ENCODE data around the gene ZFP36L1.

The ZFP36L1 gene

GRCh38 chr14:68823434-68824206, 30.8 kb upstream of the ZFP36L1 start:
- Histone ChIP-seq H3K4me1 (ENCODE audit: control insufficient read depth, insufficient read depth, low read length) (peaks cover 13% of the 10 kb centered on the region), H3K27me3 (ENCODE audit: control insufficient read depth, insufficient read depth, low read length) (no peaks in the 10 kb centered on the region), H3K4me3 (ENCODE audit: low read depth, low read length) (no peak overlapping the region), H3K36me3 (ENCODE audit: control insufficient read depth, insufficient read depth, low read length) (no peaks in the 10 kb centered on the region), H3K9me3 (ENCODE audit: control insufficient read depth, insufficient read depth, low read length) (no peaks in the 10 kb centered on the region), H3K9ac (ENCODE audit: low read depth, low read length) (no peak overlapping the region), H3K27ac (ENCODE audit: low read depth, low read length) (no peak overlapping the region)

- Histone ChIP-seq H3K9ac (ENCODE audit: low read depth, low read length) (no peak overlapping the region), H3K9me3 (ENCODE audit: control insufficient read depth, insufficient read depth, low read length) (no peaks in the 10 kb centered on the region), H3K4me1 (ENCODE audit: control insufficient read depth, insufficient read depth, low read length) (peaks cover 17% of the 10 kb centered on the region), H3K27me3 (ENCODE audit: control insufficient read depth, insufficient read depth, low read length) (no peaks in the 10 kb centered on the region), H3K36me3 (ENCODE audit: control insufficient read depth, insufficient read depth, low read length) (no peaks in the 10 kb centered on the region), H3K27ac (ENCODE audit: low read depth, low read length) (no peak overlapping the region), H3K4me3 (ENCODE audit: low read depth, low read length) (no peak overlapping the region)
Observed at GRCh38 chr14:68822926-68823325, 30.1 kb upstream of the ZFP36L1 start.

- H3K36me3 ChIP-seq (ENCODE audit: control insufficient read depth, insufficient read depth, low read length): no peaks in the 10 kb centered on the region
- H3K27ac ChIP-seq (ENCODE audit: low read depth, low read length): no peak overlapping the region
- no peak overlapping the region for H3K9ac ChIP-seq (ENCODE audit: low read depth, low read length)
- peaks cover 18% of the 10 kb centered on the region for H3K4me1 ChIP-seq (ENCODE audit: control insufficient read depth, insufficient read depth, low read length)
- H3K9me3 ChIP-seq (ENCODE audit: control insufficient read depth, insufficient read depth, low read length): no peaks in the 10 kb centered on the region
- no peak overlapping the region for H3K4me3 ChIP-seq (ENCODE audit: low read depth, low read length)
- no peaks in the 10 kb centered on the region for H3K27me3 ChIP-seq (ENCODE audit: control insufficient read depth, insufficient read depth, low read length)
Observed at GRCh38 chr14:68822132-68822651, 29.3 kb upstream of the ZFP36L1 start.

GRCh38 chr14:68820999-68821683, 28.3 kb upstream of the ZFP36L1 start:
- Histone ChIP-seq H3K4me1 (ENCODE audit: control insufficient read depth, insufficient read depth, low read length) (peaks cover 24% of the 10 kb centered on the region), H3K9ac (ENCODE audit: low read depth, low read length) (no peak overlapping the region), H3K27me3 (ENCODE audit: control insufficient read depth, insufficient read depth, low read length) (no peaks in the 10 kb centered on the region), H3K9me3 (ENCODE audit: control insufficient read depth, insufficient read depth, low read length) (no peaks in the 10 kb centered on the region), H3K36me3 (ENCODE audit: control insufficient read depth, insufficient read depth, low read length) (no peaks in the 10 kb centered on the region), H3K4me3 (ENCODE audit: low read depth, low read length) (no peak overlapping the region), H3K27ac (ENCODE audit: low read depth, low read length) (no peak overlapping the region)

GRCh38 chr14:68820536-68820935, 27.7 kb upstream of the ZFP36L1 start:
- no peak overlapping the region for H3K27ac ChIP-seq (ENCODE audit: low read depth, low read length)
- H3K27me3 ChIP-seq (ENCODE audit: control insufficient read depth, insufficient read depth, low read length): no peaks in the 10 kb centered on the region; the same call in 1 of the 2 replicates
- no peak overlapping the region for H3K9ac ChIP-seq (ENCODE audit: low read depth, low read length)
- no peaks in the 10 kb centered on the region for H3K36me3 ChIP-seq (ENCODE audit: control insufficient read depth, insufficient read depth, low read length)
- no peak overlapping the region for H3K4me3 ChIP-seq (ENCODE audit: low read depth, low read length)
- peaks cover 30% of the 10 kb centered on the region for H3K4me1 ChIP-seq (ENCODE audit: control insufficient read depth, insufficient read depth, low read length)
- H3K9me3 ChIP-seq (ENCODE audit: control insufficient read depth, insufficient read depth, low read length): no peaks in the 10 kb centered on the region

GRCh38 chr14:68820119-68820518, 27.3 kb upstream of the ZFP36L1 start:
- Histone ChIP-seq H3K27ac (ENCODE audit: low read depth, low read length) (no peak overlapping the region), H3K4me1 (ENCODE audit: control insufficient read depth, insufficient read depth, low read length) (peaks cover 34% of the 10 kb centered on the region), H3K4me3 (ENCODE audit: low read depth, low read length) (no peak overlapping the region), H3K9me3 (ENCODE audit: control insufficient read depth, insufficient read depth, low read length) (no peaks in the 10 kb centered on the region), H3K9ac (ENCODE audit: low read depth, low read length) (no peak overlapping the region), H3K27me3 (ENCODE audit: control insufficient read depth, insufficient read depth, low read length) (no peaks in the 10 kb centered on the region; the same call in 1 of the 2 replicates), H3K36me3 (ENCODE audit: control insufficient read depth, insufficient read depth, low read length) (no peaks in the 10 kb centered on the region)

- Histone ChIP-seq H3K27ac (ENCODE audit: low read depth, low read length) (peak overlapping the region; percentile 65), H3K27me3 (ENCODE audit: control insufficient read depth, insufficient read depth, low read length) (no peaks in the 10 kb centered on the region; the same call in 1 of the 2 replicates), H3K4me1 (ENCODE audit: control insufficient read depth, insufficient read depth, low read length) (peaks cover 43% of the 10 kb centered on the region), H3K36me3 (ENCODE audit: control insufficient read depth, insufficient read depth, low read length) (no peaks in the 10 kb centered on the region), H3K4me3 (ENCODE audit: low read depth, low read length) (no peak overlapping the region), H3K9ac (ENCODE audit: low read depth, low read length) (no peak overlapping the region), H3K9me3 (ENCODE audit: control insufficient read depth, insufficient read depth, low read length) (no peaks in the 10 kb centered on the region)
Observed at GRCh38 chr14:68819260-68819691, 26.4 kb upstream of the ZFP36L1 start.

- no peak overlapping the region for H3K27ac ChIP-seq (ENCODE audit: low read depth, low read length)
- H3K4me1 ChIP-seq (ENCODE audit: control insufficient read depth, insufficient read depth, low read length): peaks cover 48% of the 10 kb centered on the region
- no peaks in the 10 kb centered on the region; the same call in 1 of the 2 replicates for H3K27me3 ChIP-seq (ENCODE audit: control insufficient read depth, insufficient read depth, low read length)
- no peak overlapping the region for H3K4me3 ChIP-seq (ENCODE audit: low read depth, low read length)
- no peaks in the 10 kb centered on the region for H3K9me3 ChIP-seq (ENCODE audit: control insufficient read depth, insufficient read depth, low read length)
- no peaks in the 10 kb centered on the region for H3K36me3 ChIP-seq (ENCODE audit: control insufficient read depth, insufficient read depth, low read length)
- no peak overlapping the region for H3K9ac ChIP-seq (ENCODE audit: low read depth, low read length)
Observed at GRCh38 chr14:68817506-68818212, 24.8 kb upstream of the ZFP36L1 start.

GRCh38 chr14:68816943-68817430, 24.1 kb upstream of the ZFP36L1 start:
- no peak overlapping the region for H3K27ac ChIP-seq (ENCODE audit: low read depth, low read length)
- no peaks in the 10 kb centered on the region; the same call in 1 of the 2 replicates for H3K27me3 ChIP-seq (ENCODE audit: control insufficient read depth, insufficient read depth, low read length)
- no peaks in the 10 kb centered on the region for H3K36me3 ChIP-seq (ENCODE audit: control insufficient read depth, insufficient read depth, low read length)
- H3K9me3 ChIP-seq (ENCODE audit: control insufficient read depth, insufficient read depth, low read length): no peaks in the 10 kb centered on the region
- H3K4me1 ChIP-seq (ENCODE audit: control insufficient read depth, insufficient read depth, low read length): peaks cover 48% of the 10 kb centered on the region
- H3K9ac ChIP-seq (ENCODE audit: low read depth, low read length): no peak overlapping the region
- no peak overlapping the region for H3K4me3 ChIP-seq (ENCODE audit: low read depth, low read length)

GRCh38 chr14:68816183-68816942, 23.5 kb upstream of the ZFP36L1 start:
- Histone ChIP-seq H3K4me1 (ENCODE audit: control insufficient read depth, insufficient read depth, low read length) (peaks cover 48% of the 10 kb centered on the region), H3K9ac (ENCODE audit: low read depth, low read length) (peak overlapping the region; percentile 71), H3K4me3 (ENCODE audit: low read depth, low read length) (peak overlapping the region; percentile 52; the same call in 1 of the 2 replicates)

More at GRCh38 chr14:68816183-68816942, 23.5 kb upstream of the ZFP36L1 start:
- Histone ChIP-seq H3K27ac (ENCODE audit: low read depth, low read length) (peak overlapping the region; percentile 84), H3K36me3 (ENCODE audit: control insufficient read depth, insufficient read depth, low read length) (no peaks in the 10 kb centered on the region), H3K27me3 (ENCODE audit: control insufficient read depth, insufficient read depth, low read length) (no peaks in the 10 kb centered on the region; the same call in 1 of the 2 replicates), H3K9me3 (ENCODE audit: control insufficient read depth, insufficient read depth, low read length) (no peaks in the 10 kb centered on the region)
